Retinal pigment epithelial cell (primary cell): ENCODE results near the gene SHC3.

Experiments
- DNase-seq: peaks from one replicate; pipeline ENCODE4 v3.0.0-alpha.2; 2010; ENCODE audit warnings: low read depth
- H3K4me3 ChIP-seq: 2 replicates; pipeline ENCODE4 v1.5.1; 2011; ENCODE audit warnings: mild to moderate bottlenecking, low read length, control low read depth, moderate library complexity
- CTCF ChIP-seq: conservative IDR thresholded peaks from 2 replicates; pipeline ENCODE4 v1.5.1; 2011; ENCODE audit warnings: low read depth, low read length, control low read depth, inconsistent platforms

Gene SHC3

GRCh38 chr9:89171231-89171630 is 7.4 kb downstream of the SHC3 start:
- no peak overlapping the region for H3K4me3 ChIP-seq
- no peak for DNase-seq
- TF ChIP-seq CTCF, result no peak

- DNase-seq, result no peak
- H3K4me3 ChIP-seq, result no peak overlapping the region
- no peak for TF ChIP-seq CTCF
Measured at GRCh38 chr9:89168901-89169813, 9.5 kb downstream of the SHC3 start.

GRCh38 chr9:89167788-89168187 is 10.8 kb downstream of the SHC3 start:
- H3K4me3 ChIP-seq, result no peak overlapping the region
- no peak for DNase-seq
- no peak for TF ChIP-seq CTCF

- H3K4me3 ChIP-seq, result no peak overlapping the region
- no peak for TF ChIP-seq CTCF
- DNase-seq, result no peak
Measured at GRCh38 chr9:89166852-89167251, 11.8 kb downstream of the SHC3 start.

- H3K4me3 ChIP-seq, result no peak overlapping the region
- no peak for TF ChIP-seq CTCF
- DNase-seq, result no peak
Measured at GRCh38 chr9:89165880-89166279, 12.7 kb downstream of the SHC3 start.

GRCh38 chr9:89165341-89165740 is 13.3 kb downstream of the SHC3 start:
- DNase-seq, result no peak
- H3K4me3 ChIP-seq, result no peak overlapping the region
- no peak for TF ChIP-seq CTCF

GRCh38 chr9:89161221-89161620 is 17.4 kb downstream of the SHC3 start:
- TF ChIP-seq CTCF, result no peak
- DNase-seq, result no peak

More at GRCh38 chr9:89161221-89161620, 17.4 kb downstream of the SHC3 start:
- no peak overlapping the region for H3K4me3 ChIP-seq
